GM13976 (cell line): ENCODE results near the gene PTPRH.

Source experiments
- DNase-seq: peaks from one replicate; pipeline ENCODE4 v3.0.0; 2012; ENCODE audit warnings: low spot score
- in situ Hi-C: fragments of 300-500 bp; cut with MboI; formaldehyde crosslinking; loops from one replicate; pipeline ENCODE4 v1.12.0; 2022; ENCODE audit warnings: low sequenced_read_pairs, mixed read lengths, inconsistent platforms; ENCODE audit not compliant: unreplicated experiment
- TF ChIP-seq, protein P1 (sequence below): IDR thresholded peaks from 2 replicates; pipeline ENCODE4 v1.5.1; 2012; ENCODE audit warnings: borderline replicate concordance, mild to moderate bottlenecking; ENCODE audit not compliant: insufficient read depth; ENCODE audit errors: extremely low read depth, missing control alignments, control extremely low read depth

PTPRH gene

GRCh38 chr19:55224038-55224665, 14.9 kb upstream of the PTPRH start:
- TF ChIP-seq, protein P1, sequence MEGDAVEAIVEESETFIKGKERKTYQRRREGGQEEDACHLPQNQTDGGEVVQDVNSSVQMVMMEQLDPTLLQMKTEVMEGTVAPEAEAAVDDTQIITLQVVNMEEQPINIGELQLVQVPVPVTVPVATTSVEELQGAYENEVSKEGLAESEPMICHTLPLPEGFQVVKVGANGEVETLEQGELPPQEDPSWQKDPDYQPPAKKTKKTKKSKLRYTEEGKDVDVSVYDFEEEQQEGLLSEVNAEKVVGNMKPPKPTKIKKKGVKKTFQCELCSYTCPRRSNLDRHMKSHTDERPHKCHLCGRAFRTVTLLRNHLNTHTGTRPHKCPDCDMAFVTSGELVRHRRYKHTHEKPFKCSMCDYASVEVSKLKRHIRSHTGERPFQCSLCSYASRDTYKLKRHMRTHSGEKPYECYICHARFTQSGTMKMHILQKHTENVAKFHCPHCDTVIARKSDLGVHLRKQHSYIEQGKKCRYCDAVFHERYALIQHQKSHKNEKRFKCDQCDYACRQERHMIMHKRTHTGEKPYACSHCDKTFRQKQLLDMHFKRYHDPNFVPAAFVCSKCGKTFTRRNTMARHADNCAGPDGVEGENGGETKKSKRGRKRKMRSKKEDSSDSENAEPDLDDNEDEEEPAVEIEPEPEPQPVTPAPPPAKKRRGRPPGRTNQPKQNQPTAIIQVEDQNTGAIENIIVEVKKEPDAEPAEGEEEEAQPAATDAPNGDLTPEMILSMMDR = no peak
- in situ Hi-C loops = no loop called here
- DNase-seq = no peak

DNA sequence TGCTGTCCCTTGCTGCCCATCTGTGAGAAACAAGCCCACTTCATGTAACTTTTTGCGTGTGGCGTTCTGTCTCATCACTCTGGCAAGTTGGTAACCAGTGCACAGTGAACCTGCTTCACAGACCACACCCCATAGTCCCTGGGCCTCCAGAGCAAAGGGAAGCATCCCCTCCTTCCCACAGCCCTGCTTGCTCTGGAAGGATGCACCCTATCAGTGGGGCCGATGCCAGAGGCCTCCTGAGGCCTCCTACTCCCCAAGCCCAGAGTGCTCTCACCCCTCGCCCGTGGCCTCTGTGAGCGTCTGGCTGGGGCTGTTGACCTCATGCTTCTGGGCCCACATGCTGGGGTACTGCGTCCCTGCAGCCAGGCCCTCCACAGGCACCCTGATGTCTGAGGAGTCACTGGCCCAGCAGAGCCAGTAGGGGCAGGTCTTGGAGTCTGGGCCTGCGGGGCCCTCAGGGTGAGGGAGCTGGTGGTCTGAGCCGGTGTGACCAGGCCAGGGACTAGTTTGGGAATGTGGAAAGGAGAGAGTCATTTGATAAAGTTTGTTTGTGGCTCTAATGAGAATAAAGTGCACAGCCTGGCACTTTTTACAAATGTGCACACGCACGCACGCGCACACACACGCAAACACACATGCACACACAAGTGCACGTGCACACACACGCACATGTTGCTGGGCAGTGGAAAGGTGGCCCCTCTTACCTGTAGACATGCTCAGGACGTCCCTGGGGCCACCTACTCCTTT, 14.2 kb upstream of the PTPRH start:
- TF ChIP-seq, protein P1 = no peak
- in situ Hi-C loops = no loop called here
- no peak for DNase-seq

- in situ Hi-C loops = no loop called here
- TF ChIP-seq, protein P1 = no peak
- DNase-seq = no peak
Observed at GRCh38 chr19:55220525-55220924, 11.2 kb upstream of the PTPRH start.

DNA sequence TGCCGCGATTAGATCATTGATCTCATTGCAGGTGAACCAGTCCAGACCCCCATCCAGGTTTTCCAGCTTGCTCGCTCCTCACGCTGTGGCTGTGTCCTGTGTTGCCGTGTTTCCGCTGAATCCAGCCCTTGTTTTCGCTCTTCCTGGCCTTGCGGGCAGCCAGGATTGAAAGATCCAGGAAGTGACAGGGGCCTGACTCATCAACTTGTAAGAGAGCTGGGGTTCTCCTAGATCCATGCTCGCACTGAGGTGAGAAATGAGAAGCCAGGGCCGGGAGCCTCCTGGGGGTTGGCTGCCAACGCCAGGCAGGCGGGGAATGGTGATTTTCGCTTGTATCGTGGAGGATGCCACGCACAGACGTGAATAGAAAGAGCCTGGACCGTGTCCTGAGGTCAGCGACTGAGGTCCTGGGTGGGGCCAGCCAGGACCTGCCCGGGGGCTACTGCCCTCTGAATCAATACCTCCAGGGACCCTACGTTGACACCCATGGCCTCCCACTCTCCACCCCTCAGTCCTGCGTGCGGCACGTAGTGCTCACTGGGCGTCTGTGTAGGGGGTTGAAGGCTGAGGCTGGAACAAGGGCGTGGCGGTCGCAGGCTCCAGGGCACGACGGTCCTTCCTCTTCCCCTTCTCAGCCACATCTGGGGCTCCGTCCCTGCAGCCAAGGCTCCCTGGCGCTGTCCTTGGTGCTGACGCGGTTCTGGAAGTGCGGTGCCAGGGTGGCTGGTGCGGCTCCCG, 7.3 kb upstream of the PTPRH start:
- in situ Hi-C loops = no loop called here
- TF ChIP-seq, protein P1 = no peak
- DNase-seq = peak; percentile 72

DNA sequence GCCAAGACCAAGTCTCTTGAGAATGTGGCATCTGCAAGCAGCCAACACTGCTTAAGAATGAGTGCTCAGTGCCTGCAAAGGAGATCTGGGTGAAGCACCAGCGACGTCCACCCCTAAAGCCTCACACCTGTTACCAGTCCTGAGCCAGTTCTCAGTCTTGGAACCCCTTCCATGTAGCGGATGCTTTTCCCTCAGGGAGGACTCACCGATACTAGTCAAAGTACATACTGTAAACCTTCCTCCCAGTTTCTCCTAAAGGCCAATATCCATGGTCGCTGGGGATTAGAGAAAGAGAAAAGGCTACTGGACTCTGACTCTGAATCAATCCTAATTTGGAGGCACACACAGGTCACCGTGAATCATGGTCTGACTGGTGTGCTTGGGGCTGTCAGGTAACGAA, 4.2 kb upstream of the PTPRH start:
- in situ Hi-C loops = no loop called here
- DNase-seq = no peak
- TF ChIP-seq, protein P1 = no peak

DNA sequence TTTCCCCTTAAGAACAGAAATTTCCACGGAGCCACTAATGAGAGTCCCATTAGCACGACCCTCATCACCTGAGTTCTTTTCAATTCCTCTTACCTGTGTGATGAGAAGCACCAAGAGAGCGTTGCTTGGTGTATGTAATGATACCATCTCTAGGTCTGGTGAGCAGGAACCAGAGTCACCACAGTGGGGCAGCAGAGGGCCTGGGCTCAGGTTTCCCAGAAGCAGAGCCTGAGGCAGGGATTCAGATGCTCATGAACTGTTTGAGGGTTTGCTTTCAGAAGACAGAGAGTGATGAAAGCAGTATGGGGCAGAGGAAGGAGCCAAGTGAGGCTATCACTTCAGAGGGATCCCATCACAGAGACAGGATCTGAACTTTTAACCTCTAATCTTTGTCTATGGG, 3.1 kb upstream of the PTPRH start:
- in situ Hi-C loops = no loop called here
- TF ChIP-seq, protein P1 = no peak
- DNase-seq = peak; percentile 49
